Loucy (cell line): ENCODE measurements around the gene SLC1A4.

Experiments
- EZH2phosphoT487 ChIP-seq: fragments of 200-600 bp; IDR thresholded peaks from 2 replicates; pipeline ENCODE4 v1.6.1; 2018; ENCODE audit warnings: antibody characterized with exemption, mild to moderate bottlenecking, moderate library complexity, borderline replicate concordance
- TF ChIP-seq, protein P1 (sequence below): fragments of 200-600 bp; sonication (generic); conservative IDR thresholded peaks from 2 replicates; pipeline ENCODE4 v1.5.1; 2014; ENCODE audit warnings: mild to moderate bottlenecking, antibody characterized with exemption, low read length

DNA sequence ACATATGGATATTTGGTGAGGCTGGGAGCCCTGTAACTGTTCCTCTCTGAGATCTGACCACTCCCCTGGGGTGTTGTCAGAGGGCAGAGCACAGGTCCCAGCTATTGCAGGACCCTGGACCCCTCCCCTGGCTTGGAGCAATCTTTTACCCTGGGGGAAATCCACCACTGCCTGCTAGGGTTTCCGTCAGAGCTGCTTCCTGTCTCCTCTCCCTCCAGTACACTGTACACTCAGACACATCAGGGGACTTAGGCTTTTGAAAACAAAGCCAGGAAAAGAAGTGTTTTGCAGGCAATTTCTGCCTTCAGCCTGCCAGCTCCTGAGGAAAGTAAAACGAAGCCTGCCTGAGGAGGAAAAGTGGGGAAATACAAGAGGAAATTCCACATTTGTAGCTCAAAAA is 53.8 kb downstream of the SLC1A4 start:
- TF ChIP-seq, protein P1, sequence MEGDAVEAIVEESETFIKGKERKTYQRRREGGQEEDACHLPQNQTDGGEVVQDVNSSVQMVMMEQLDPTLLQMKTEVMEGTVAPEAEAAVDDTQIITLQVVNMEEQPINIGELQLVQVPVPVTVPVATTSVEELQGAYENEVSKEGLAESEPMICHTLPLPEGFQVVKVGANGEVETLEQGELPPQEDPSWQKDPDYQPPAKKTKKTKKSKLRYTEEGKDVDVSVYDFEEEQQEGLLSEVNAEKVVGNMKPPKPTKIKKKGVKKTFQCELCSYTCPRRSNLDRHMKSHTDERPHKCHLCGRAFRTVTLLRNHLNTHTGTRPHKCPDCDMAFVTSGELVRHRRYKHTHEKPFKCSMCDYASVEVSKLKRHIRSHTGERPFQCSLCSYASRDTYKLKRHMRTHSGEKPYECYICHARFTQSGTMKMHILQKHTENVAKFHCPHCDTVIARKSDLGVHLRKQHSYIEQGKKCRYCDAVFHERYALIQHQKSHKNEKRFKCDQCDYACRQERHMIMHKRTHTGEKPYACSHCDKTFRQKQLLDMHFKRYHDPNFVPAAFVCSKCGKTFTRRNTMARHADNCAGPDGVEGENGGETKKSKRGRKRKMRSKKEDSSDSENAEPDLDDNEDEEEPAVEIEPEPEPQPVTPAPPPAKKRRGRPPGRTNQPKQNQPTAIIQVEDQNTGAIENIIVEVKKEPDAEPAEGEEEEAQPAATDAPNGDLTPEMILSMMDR = no peak
- TF ChIP-seq EZH2phosphoT487 = no peak
